Measurements from ENCODE around the gene SLC16A5.

Gene SLC16A5

GRCh38 chr17:75060434-75061054 lies 27.2 kb upstream of the SLC16A5 start:
- no peak for TF ChIP-seq CTCF (IDR thresholded peaks at IDR 0.05; ENCODE audit: insufficient read depth, missing control alignments)

GRCh38 chr17:75061055-75061438 lies 26.7 kb upstream of the SLC16A5 start:
- DNase-seq (ENCODE audit: insufficient read length, low spot score), result no peak
- TF ChIP-seq CTCF (IDR thresholded peaks at IDR 0.05; ENCODE audit: insufficient read depth, missing control alignments), result no peak
- FAIRE-seq, result no peak

More at GRCh38 chr17:75060434-75061054, 27.2 kb upstream of the SLC16A5 start:
- DNase-seq (ENCODE audit: insufficient read length, low spot score) (peak; percentile 88), FAIRE-seq (peak; percentile 86)

GRCh38 chr17:75061618-75062017 lies 26.1 kb upstream of the SLC16A5 start:
- FAIRE-seq (no peak), DNase-seq (ENCODE audit: insufficient read length, low spot score) (no peak)
- TF ChIP-seq CTCF (IDR thresholded peaks at IDR 0.05; ENCODE audit: insufficient read depth, missing control alignments), result no peak

- no peak for DNase-seq (ENCODE audit: insufficient read length, low spot score)
- no peak for TF ChIP-seq CTCF (IDR thresholded peaks at IDR 0.05; ENCODE audit: insufficient read depth, missing control alignments)
- FAIRE-seq, result no peak
Measured at GRCh38 chr17:75063201-75063600, 24.6 kb upstream of the SLC16A5 start.

GRCh38 chr17:75063626-75064025 lies 24.1 kb upstream of the SLC16A5 start:
- DNase-seq (ENCODE audit: insufficient read length, low spot score), result no peak
- FAIRE-seq, result no peak
- no peak for TF ChIP-seq CTCF (IDR thresholded peaks at IDR 0.05; ENCODE audit: insufficient read depth, missing control alignments)

GRCh38 chr17:75064040-75064439 lies 23.7 kb upstream of the SLC16A5 start:
- FAIRE-seq (no peak), DNase-seq (ENCODE audit: insufficient read length, low spot score) (no peak)
- TF ChIP-seq CTCF (IDR thresholded peaks at IDR 0.05; ENCODE audit: insufficient read depth, missing control alignments), result no peak

- no peak for TF ChIP-seq CTCF (IDR thresholded peaks at IDR 0.05; ENCODE audit: insufficient read depth, missing control alignments)
- no peak for DNase-seq (ENCODE audit: insufficient read length, low spot score)
- FAIRE-seq, result no peak
Measured at GRCh38 chr17:75064460-75064859, 23.3 kb upstream of the SLC16A5 start.

All from D721Med (cell line).